ENCODE measurements around the gene RBM10.

RBM10 gene

GRCh38 chrX:47198026-47198686, 53.1 kb downstream of the RBM10 start:
- DNase-seq (ENCODE audit: low spot score), result no peak

GRCh38 chrX:47198687-47199080, 53.7 kb downstream of the RBM10 start:
- DNase-seq (ENCODE audit: low spot score), result no peak

GRCh38 chrX:47199286-47199685, 54.3 kb downstream of the RBM10 start:
- DNase-seq (ENCODE audit: low spot score), result no peak

- no peak for DNase-seq (ENCODE audit: low spot score)
Measured at GRCh38 chrX:47200385-47201150, 55.5 kb downstream of the RBM10 start.

GRCh38 chrX:47201345-47201944, 56.4 kb downstream of the RBM10 start:
- no peak for DNase-seq (ENCODE audit: low spot score)

GRCh38 chrX:47202316-47202715, 57.3 kb downstream of the RBM10 start:
- no peak for DNase-seq (ENCODE audit: low spot score)

GRCh38 chrX:47202877-47203276, 57.9 kb downstream of the RBM10 start:
- DNase-seq (ENCODE audit: low spot score), result no peak

GRCh38 chrX:47204970-47205369, 59.9 kb downstream of the RBM10 start:
- no peak for DNase-seq (ENCODE audit: low spot score)

- no peak for DNase-seq (ENCODE audit: low spot score)
Measured at GRCh38 chrX:47206316-47206715, 61.3 kb downstream of the RBM10 start.

GRCh38 chrX:47208108-47208507, 63.1 kb downstream of the RBM10 start:
- DNase-seq (ENCODE audit: low spot score), result no peak

- no peak for DNase-seq (ENCODE audit: low spot score)
Measured at GRCh38 chrX:47209508-47210238, 64.7 kb downstream of the RBM10 start.

GRCh38 chrX:47210661-47211425, 65.8 kb downstream of the RBM10 start:
- no peak for DNase-seq (ENCODE audit: low spot score)

- DNase-seq (ENCODE audit: low spot score), result no peak
Measured at GRCh38 chrX:47212381-47213293, 67.6 kb downstream of the RBM10 start.

- DNase-seq (ENCODE audit: low spot score), result no peak
Measured at GRCh38 chrX:47214435-47215077, 69.5 kb downstream of the RBM10 start.

GRCh38 chrX:47215291-47215900, 70.4 kb downstream of the RBM10 start:
- no peak for DNase-seq (ENCODE audit: low spot score)

GRCh38 chrX:47216393-47216925, 71.4 kb downstream of the RBM10 start:
- no peak for DNase-seq (ENCODE audit: low spot score)

- DNase-seq (ENCODE audit: low spot score), result no peak
Measured at GRCh38 chrX:47217121-47217851, 72.3 kb downstream of the RBM10 start.

GRCh38 chrX:47217852-47218279, 72.8 kb downstream of the RBM10 start:
- peak; percentile 77 for DNase-seq (ENCODE audit: low spot score)

Measured in HuH-7.5 (cell line).